SU-DHL-6 (cell line): ENCODE measurements around the gene SLC25A25.

Experiments
- H2AFZ ChIP-seq: fragments of 200-600 bp; sonication (generic); 2 replicates; pipeline ENCODE4 v1.6.1; 2014; ENCODE audit warnings: low read depth, mild to moderate bottlenecking, moderate library complexity, mixed read lengths, antibody characterized with exemption, low read length; ENCODE audit not compliant: severe bottlenecking
- H3F3A ChIP-seq: fragments of 200-600 bp; shearing (Covaris generic); 2 replicates; pipeline ENCODE4 v1.6.0; 2016; ENCODE audit warnings: antibody characterized with exemption, mild to moderate bottlenecking; ENCODE audit not compliant: insufficient read depth
- H3K27ac ChIP-seq: fragments of 200-600 bp; sonication (generic); 2 replicates; pipeline ENCODE4 v1.5.1; 2016; ENCODE audit warnings: low read depth, mild to moderate bottlenecking, low read length, moderate library complexity, mixed read lengths
- H3K27me3 ChIP-seq: fragments of 200-600 bp; sonication (generic), shearing (Covaris generic); 2 replicates; pipeline ENCODE4 v1.6.0; 2014; ENCODE audit warnings: mild to moderate bottlenecking, low read length
- H3K36me3 ChIP-seq: fragments of 200-600 bp; sonication (generic); 2 replicates; pipeline ENCODE4 v1.6.1; 2014; ENCODE audit warnings: mild to moderate bottlenecking, low read length, mixed read lengths
- H3K4me2 ChIP-seq: fragments of 300-600, 200-600 bp; shearing (Covaris generic), sonication (generic); 2 replicates; pipeline ENCODE4 v1.6.0; 2014; ENCODE audit warnings: low read length, low read depth, mild to moderate bottlenecking; ENCODE audit not compliant: poor library complexity, severe bottlenecking
- H3K4me3 ChIP-seq: fragments of 200-600 bp; sonication (generic); 2 replicates; pipeline ENCODE4 v1.5.1; 2014; ENCODE audit warnings: antibody characterized with exemption, low read length, mild to moderate bottlenecking, mixed read lengths; ENCODE audit not compliant: insufficient read depth, poor library complexity, severe bottlenecking
- H3K79me2 ChIP-seq: fragments of 200-600 bp; sonication (generic); 2 replicates; pipeline ENCODE4 v1.6.1; 2014; ENCODE audit warnings: mild to moderate bottlenecking, low read length, moderate library complexity; ENCODE audit not compliant: insufficient read depth
- H3K9ac ChIP-seq: fragments of 200-600 bp; sonication (generic); 2 replicates; pipeline ENCODE4 v1.7.0; 2014; ENCODE audit warnings: mild to moderate bottlenecking, low read length
- H3K9me2 ChIP-seq: fragments of 200-600 bp; sonication (generic); replicated peaks from 2 replicates; pipeline ENCODE4 v1.6.1; 2014; ENCODE audit warnings: low read length; ENCODE audit not compliant: insufficient read depth
- H3K9me3 ChIP-seq: fragments of 200-600 bp; sonication (generic); 2 replicates; pipeline ENCODE4 v1.6.1; 2014; ENCODE audit warnings: low read length, mixed read lengths; ENCODE audit not compliant: insufficient read depth
- H4K20me1 ChIP-seq: fragments of 200-600 bp; sonication (generic); 2 replicates; pipeline ENCODE4 v1.6.1; 2014; ENCODE audit warnings: low read depth, mild to moderate bottlenecking, antibody characterized with exemption, low read length, moderate library complexity, mixed read lengths
- EZH2phosphoT487 ChIP-seq: fragments of 200-600 bp; sonication (generic), shearing (Covaris generic); conservative IDR thresholded peaks from 2 replicates; pipeline ENCODE4 v1.6.1; 2018; ENCODE audit warnings: mild to moderate bottlenecking, antibody characterized with exemption, low read length, moderate library complexity, mixed read lengths
- TF ChIP-seq, protein P1 (sequence below): fragments of 200-600 bp; sonication (generic); IDR thresholded peaks from one replicate; pipeline ENCODE4 v1.5.1; 2017; ENCODE audit warnings: antibody characterized with exemption, mild to moderate bottlenecking, low read length, moderate library complexity; ENCODE audit not compliant: insufficient read depth, poor library complexity, severe bottlenecking

The SLC25A25 gene

GRCh38 chr9:128078504-128079434 is 10.7 kb downstream of the SLC25A25 start:
- H3K4me2 ChIP-seq, result no peak overlapping the region
- no peak overlapping the region for H3K27ac ChIP-seq
- no peaks in the 10 kb centered on the region for H3K36me3 ChIP-seq

GRCh38 chr9:128080206-128080605 is 12.2 kb downstream of the SLC25A25 start:
- Histone ChIP-seq H3K9ac (no peak overlapping the region), H3K27me3 (no peaks in the 10 kb centered on the region), H3K9me3 (no peaks in the 10 kb centered on the region), H3K79me2 (peaks cover 80% of the 10 kb centered on the region), H3K36me3 (no peaks in the 10 kb centered on the region; the same call in 1 of the 2 replicates), H3K4me3 (no peak overlapping the region), H3K27ac (no peak overlapping the region), H4K20me1 (no peaks in the 10 kb centered on the region), H3K9me2 (no peaks in the 10 kb centered on the region), H3K4me2 (no peak overlapping the region), H2AFZ (no peak overlapping the region), H3F3A (0 out of 2 replicates have a peak, but pooled peaks cover 14% of the 10 kb centered on the region)
- TF ChIP-seq EZH2phosphoT487, result no peak
- TF ChIP-seq, protein P1, sequence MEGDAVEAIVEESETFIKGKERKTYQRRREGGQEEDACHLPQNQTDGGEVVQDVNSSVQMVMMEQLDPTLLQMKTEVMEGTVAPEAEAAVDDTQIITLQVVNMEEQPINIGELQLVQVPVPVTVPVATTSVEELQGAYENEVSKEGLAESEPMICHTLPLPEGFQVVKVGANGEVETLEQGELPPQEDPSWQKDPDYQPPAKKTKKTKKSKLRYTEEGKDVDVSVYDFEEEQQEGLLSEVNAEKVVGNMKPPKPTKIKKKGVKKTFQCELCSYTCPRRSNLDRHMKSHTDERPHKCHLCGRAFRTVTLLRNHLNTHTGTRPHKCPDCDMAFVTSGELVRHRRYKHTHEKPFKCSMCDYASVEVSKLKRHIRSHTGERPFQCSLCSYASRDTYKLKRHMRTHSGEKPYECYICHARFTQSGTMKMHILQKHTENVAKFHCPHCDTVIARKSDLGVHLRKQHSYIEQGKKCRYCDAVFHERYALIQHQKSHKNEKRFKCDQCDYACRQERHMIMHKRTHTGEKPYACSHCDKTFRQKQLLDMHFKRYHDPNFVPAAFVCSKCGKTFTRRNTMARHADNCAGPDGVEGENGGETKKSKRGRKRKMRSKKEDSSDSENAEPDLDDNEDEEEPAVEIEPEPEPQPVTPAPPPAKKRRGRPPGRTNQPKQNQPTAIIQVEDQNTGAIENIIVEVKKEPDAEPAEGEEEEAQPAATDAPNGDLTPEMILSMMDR, result no peak

More at GRCh38 chr9:128078504-128079434, 10.7 kb downstream of the SLC25A25 start:
- TF ChIP-seq, protein P1, result no peak
- no peak for TF ChIP-seq EZH2phosphoT487
- Histone ChIP-seq H3K9ac (no peak overlapping the region), H3K4me3 (no peak overlapping the region), H3K27me3 (no peaks in the 10 kb centered on the region), H2AFZ (no peak overlapping the region), H3K9me3 (no peaks in the 10 kb centered on the region), H4K20me1 (no peaks in the 10 kb centered on the region), H3F3A (0 out of 2 replicates have a peak, but pooled peaks cover 14% of the 10 kb centered on the region), H3K79me2 (peaks cover 82% of the 10 kb centered on the region), H3K9me2 (no peaks in the 10 kb centered on the region)

DNA sequence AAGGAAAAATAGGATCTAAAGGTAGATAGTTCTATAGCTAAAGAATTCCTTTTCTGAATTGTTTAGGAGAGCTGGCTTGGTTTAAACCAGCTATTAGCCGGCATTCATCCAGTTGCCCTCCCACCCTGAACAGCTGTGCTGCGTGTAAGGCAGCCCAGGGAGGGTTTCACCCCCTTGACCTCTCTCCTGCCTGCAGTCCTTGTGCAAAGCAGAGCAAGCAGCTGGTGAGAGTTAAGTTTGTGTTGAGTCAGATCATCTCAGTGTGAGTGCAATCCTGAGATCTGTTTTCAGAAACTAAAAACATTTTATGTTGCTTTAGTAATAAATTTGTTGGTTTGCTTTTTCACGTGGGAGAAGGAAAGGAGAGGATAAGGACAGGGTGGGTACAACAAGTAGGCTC is 13.0 kb downstream of the SLC25A25 start:
- Histone ChIP-seq H3K4me2 (no peak overlapping the region), H4K20me1 (no peaks in the 10 kb centered on the region), H3K4me3 (no peak overlapping the region), H3K9ac (no peak overlapping the region), H3K27me3 (no peaks in the 10 kb centered on the region), H3K36me3 (no peaks in the 10 kb centered on the region; the same call in 1 of the 2 replicates), H3K9me3 (no peaks in the 10 kb centered on the region), H3F3A (0 out of 2 replicates have a peak, but pooled peaks cover 14% of the 10 kb centered on the region), H2AFZ (no peak overlapping the region), H3K79me2 (peaks cover 80% of the 10 kb centered on the region), H3K27ac (no peak overlapping the region), H3K9me2 (no peaks in the 10 kb centered on the region)
- TF ChIP-seq, protein P1, result no peak
- TF ChIP-seq EZH2phosphoT487, result no peak
